Upper lobe of left lung (tissue), 6 donors: ENCODE data around the gene BLOC1S3. TPM values are rescaled to one million over a fixed set of nuclear protein-coding genes. Genes with fewer than 3 reads are reported as not detected.

ENCODE experiments used
- ATAC-seq, 2 donors: fragments of 200-7000 bp; cut with Tn5 transposase; one replicate each; pipeline ENCODE4 v1.9.1; 2022; ENCODE audit warnings: mild to moderate bottlenecking in 2 of 2, moderate library complexity in 2 of 2; ENCODE audit not compliant: low FRiP score in 2 of 2
- DNase-seq, 2 donors: peaks; one replicate each; pipeline ENCODE4 v3.0.0-alpha.2; 2019 to 2020
- H3K27ac ChIP-seq, 4 donors: fragments of 200-600 bp; sonication (generic); one replicate each; pipeline ENCODE4 v1.5.1; 2016 to 2019
- H3K27me3 ChIP-seq, 4 donors: fragments of 200-600 bp; sonication (generic); one replicate each; pipeline ENCODE4 v1.5.1; 2017 to 2019
- H3K36me3 ChIP-seq, 4 donors: fragments of 200-600 bp; sonication (generic); one replicate each; pipeline ENCODE4 v1.5.1; 2016 to 2019
- H3K4me1 ChIP-seq, 4 donors: fragments of 200-600 bp; sonication (generic); one replicate each; pipeline ENCODE4 v1.5.1; 2018 to 2019
- H3K4me3 ChIP-seq, 4 donors: fragments of 200-600 bp; sonication (generic); one replicate each; pipeline ENCODE4 v1.5.1; 2017 to 2019; ENCODE audit warnings: mild to moderate bottlenecking in 2 of 4, moderate library complexity in 1 of 4
- H3K9me3 ChIP-seq, 4 donors: fragments of 200-600 bp; sonication (generic); one replicate each; pipeline ENCODE4 v1.5.1; 2018 to 2019
- EP300 ChIP-seq, 4 donors: sonication (generic); formaldehyde crosslinking; IDR thresholded peaks; one replicate each; pipeline ENCODE4 v1.5.1; 2017; ENCODE audit warnings: antibody characterized with exemption in 4 of 4, control low read depth in 2 of 4
- POLR2A ChIP-seq, 4 donors: fragments of 450-650 bp; IDR thresholded peaks; one replicate each; pipeline ENCODE4 v1.5.1; 2016 to 2017; ENCODE audit warnings: antibody characterized with exemption in 4 of 4, mild to moderate bottlenecking in 2 of 4
- POLR2AphosphoS5 ChIP-seq, 2 donors: sonication (generic); formaldehyde crosslinking; IDR thresholded peaks; one replicate each; pipeline ENCODE4 v1.5.1; 2017; ENCODE audit warnings: antibody characterized with exemption in 2 of 2
- WGBS, 2 donors: methylation state at CpG; one replicate each; pipeline ENCODE4 v1.1.5; 2017 to 2018; 5-methylcytosine and 5-hydroxymethylcytosine counted together
- total RNA-seq, 6 donors: library from RNA; depleted of rRNA in 4 of 6; stranded (reverse); fragments of >200 nt in 4 of 6; gene quantifications; one replicate each; pipeline versions ENCODE4 v1.1.0 to v1.2.1, GENCODE V29; 2016 to 2021
- TF ChIP-seq, protein P1 (sequence below), 6 experiments: fragments of 450-650 bp in 4 of 6; fragments of 200-600 bp in 2 of 6; sonication (generic) in 2 of 6; IDR thresholded peaks; one replicate each; pipeline ENCODE4 v1.5.1; 2016 to 2019; ENCODE audit warnings: antibody characterized with exemption in 6 of 6
- donor health status: DM: no; HTN: no; CAD: no; lungs with moderate emphysema.
- donor health status: DM: no; HTN: yes; CAD: no; lungs with severe emphysema.

Gene BLOC1S3
- total RNA-seq, 6 donors from 2014 or later = 4.7 to 34.6 (median 18.6) TPM

DNA sequence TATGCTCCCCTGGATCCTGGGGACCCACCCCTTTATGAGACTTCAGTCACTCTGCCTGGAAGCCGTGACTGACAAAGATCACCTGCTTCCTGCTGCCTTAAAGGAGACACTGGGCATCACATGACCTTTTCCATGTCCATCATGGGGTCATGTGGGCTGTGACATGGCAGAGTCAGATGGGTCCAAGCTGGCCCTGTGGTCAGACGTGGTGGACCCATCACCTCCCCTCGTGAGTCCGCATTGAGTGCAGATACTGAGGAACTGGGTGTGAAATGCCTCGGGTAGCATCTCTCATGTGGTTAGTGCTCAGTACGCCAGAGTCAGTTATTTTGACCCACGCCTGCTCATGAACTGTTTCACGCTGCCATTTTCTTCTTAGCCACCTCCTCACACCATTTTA lies 44.9 kb upstream of the BLOC1S3 start:
- no peak overlapping the region for H3K4me3 ChIP-seq
- 89 to 96% methylated on average over 7 of the region's 8 CpGs for WGBS, 2 donors
- DNase-seq (no peak), ATAC-seq (no peak)
- no peaks in the 10 kb centered on the region for H3K9me3 ChIP-seq
- H3K36me3 ChIP-seq = peaks cover 0 to 4% (median 0%) of the 10 kb centered on the region in 4 donors
- TF ChIP-seq POLR2A (IDR thresholded peaks at IDR 0.05) (no peak), POLR2AphosphoS5 (IDR thresholded peaks at IDR 0.05) (no peak), EP300 (IDR thresholded peaks at IDR 0.05) (no peak)
- TF ChIP-seq, protein P1, sequence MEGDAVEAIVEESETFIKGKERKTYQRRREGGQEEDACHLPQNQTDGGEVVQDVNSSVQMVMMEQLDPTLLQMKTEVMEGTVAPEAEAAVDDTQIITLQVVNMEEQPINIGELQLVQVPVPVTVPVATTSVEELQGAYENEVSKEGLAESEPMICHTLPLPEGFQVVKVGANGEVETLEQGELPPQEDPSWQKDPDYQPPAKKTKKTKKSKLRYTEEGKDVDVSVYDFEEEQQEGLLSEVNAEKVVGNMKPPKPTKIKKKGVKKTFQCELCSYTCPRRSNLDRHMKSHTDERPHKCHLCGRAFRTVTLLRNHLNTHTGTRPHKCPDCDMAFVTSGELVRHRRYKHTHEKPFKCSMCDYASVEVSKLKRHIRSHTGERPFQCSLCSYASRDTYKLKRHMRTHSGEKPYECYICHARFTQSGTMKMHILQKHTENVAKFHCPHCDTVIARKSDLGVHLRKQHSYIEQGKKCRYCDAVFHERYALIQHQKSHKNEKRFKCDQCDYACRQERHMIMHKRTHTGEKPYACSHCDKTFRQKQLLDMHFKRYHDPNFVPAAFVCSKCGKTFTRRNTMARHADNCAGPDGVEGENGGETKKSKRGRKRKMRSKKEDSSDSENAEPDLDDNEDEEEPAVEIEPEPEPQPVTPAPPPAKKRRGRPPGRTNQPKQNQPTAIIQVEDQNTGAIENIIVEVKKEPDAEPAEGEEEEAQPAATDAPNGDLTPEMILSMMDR (IDR thresholded peaks at IDR 0.05) = no peak
- no peak overlapping the region for H3K27ac ChIP-seq
- H3K4me1 ChIP-seq = peaks cover 0 to 10% (median 5%) of the 10 kb centered on the region in 4 donors
- H3K27me3 ChIP-seq = no peaks in the 10 kb centered on the region

DNA sequence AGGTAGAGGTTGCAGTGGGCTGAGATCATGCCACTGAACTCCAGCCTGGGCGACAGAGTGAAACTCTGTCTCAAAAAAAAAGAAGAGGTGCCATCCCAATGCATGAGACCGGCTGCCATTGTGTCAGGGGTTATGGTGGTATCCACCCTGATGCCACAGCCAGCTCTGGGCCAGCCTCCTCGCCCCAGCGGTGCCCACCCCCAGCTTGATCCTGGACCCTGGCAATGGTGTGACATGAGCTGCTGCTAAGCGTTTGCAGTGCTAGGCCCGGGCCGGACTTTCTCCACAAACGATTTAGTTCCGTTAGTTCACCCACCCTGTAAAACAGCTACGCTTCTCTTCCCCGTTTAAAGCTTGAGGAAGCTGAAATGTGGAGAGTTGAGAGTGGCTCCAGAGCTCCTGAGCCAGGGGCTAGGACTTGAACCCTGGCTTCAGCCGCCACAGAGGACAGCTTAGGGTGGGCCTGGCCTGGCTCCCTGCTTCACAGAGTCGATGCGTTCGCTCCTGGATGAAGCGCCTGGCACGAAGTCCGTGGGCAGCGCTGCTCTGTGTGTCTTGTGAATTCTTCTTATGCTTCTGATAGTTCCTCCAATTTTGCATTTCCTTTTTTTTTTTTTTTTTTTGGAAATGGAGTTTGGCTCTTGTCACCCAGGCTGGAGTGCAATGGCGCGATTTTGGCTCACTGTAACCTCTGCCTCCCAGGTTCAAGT lies 43.3 kb upstream of the BLOC1S3 start:
- Histone ChIP-seq H3K27ac (no peak overlapping the region), H3K36me3 (peaks cover 0 to 2% (median under 1%) of the 10 kb centered on the region in 4 donors), H3K4me3 (no peak overlapping the region), H3K27me3 (no peaks in the 10 kb centered on the region), H3K4me1 (peaks cover 0 to 10% (median 5%) of the 10 kb centered on the region in 4 donors), H3K9me3 (no peaks in the 10 kb centered on the region)
- peak in 1 of 2 donors; percentile 53 for DNase-seq
- 94 to 97% methylated on average over 20 to 21 of the region's 21 CpGs for WGBS, 2 donors
- no peak for TF ChIP-seq POLR2A (IDR thresholded peaks at IDR 0.05)
- TF ChIP-seq EP300 (IDR thresholded peaks at IDR 0.05) = no peak
- ATAC-seq = no peak

DNA sequence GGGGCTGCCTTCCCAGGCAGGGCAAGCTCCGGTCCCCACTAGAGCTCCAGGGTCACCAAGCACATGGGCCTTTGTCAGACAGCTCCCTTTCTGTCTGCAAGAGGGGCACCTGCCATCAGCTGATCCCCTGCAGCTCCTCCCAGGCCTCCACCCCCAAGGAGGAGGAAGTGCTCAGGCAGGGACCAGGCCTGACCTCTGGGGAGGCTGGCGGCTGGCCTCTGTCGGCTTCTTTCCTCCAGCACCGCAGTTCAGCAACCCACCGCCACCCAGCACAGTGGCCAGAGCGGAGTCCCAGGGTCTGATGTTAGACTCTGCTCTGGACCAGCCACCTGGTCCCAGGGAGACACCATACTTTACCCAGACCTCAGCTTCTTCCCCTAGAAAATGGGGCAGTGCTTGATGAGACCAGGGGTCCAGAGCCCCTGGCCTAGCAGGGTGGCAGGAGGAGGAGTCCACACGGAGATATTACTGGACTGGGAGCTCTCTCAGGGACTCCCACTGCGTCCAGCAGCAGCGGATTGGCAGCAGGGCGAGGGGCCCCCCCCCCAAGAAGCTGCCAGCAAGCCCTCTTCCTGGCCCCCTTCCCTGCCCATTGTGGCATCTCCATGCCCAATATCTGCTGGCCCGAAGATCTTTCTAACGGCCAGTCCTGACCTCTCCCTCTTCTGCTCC lies 41.9 kb upstream of the BLOC1S3 start:
- 85% methylated on average over 11 to 12 of the region's 12 CpGs for WGBS, 2 donors
- peak in 1 of 2 donors; percentile 10 for ATAC-seq
- Histone ChIP-seq H3K27ac (peak overlapping the region in 1 of 4 donors; percentile 1), H3K4me1 (peaks cover 0 to 10% (median 5%) of the 10 kb centered on the region in 4 donors), H3K36me3 (peaks cover 4 to 15% (median 9%) of the 10 kb centered on the region in 4 donors), H3K27me3 (no peaks in the 10 kb centered on the region), H3K4me3 (no peak overlapping the region), H3K9me3 (no peaks in the 10 kb centered on the region)
- peak in 1 of 2 donors; percentile 35 for DNase-seq
- TF ChIP-seq POLR2A (IDR thresholded peaks at IDR 0.05) (no peak), POLR2AphosphoS5 (IDR thresholded peaks at IDR 0.05) (no peak), EP300 (IDR thresholded peaks at IDR 0.05) (no peak)

DNA sequence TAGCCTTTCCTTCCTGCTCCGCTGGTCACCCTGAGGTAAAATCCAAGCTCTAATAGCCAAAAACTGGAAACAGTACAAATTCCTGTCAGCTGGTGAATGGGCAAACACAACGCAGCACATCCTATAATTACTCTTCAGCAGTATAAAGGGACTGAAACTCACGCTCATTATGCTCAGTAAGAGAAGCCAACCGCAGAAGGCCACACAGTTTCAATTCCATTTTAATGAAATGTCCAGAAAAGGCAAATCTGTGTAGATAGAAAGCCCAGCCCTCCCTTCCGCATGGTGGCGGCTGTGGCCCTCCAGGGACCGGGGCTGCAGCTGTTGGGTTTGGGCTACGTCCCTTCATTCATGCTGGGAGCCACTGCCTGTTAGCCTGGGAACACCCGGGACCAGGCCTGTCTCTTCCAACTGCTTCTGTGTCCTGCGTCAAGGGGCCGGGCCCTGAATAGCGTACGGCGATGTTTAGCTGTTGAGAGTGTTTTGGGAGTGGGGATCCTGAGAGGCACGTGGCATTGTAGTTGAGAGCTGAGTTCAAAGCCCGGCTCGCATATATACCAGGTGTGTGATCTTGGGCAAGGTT lies 41.3 kb upstream of the BLOC1S3 start:
- Histone ChIP-seq H3K4me1 (peaks cover 0 to 10% (median 5%) of the 10 kb centered on the region in 4 donors), H3K9me3 (no peaks in the 10 kb centered on the region), H3K27me3 (no peaks in the 10 kb centered on the region), H3K27ac (peak overlapping the region in 1 of 4 donors; percentile 1), H3K36me3 (peaks cover 5 to 21% (median 15%) of the 10 kb centered on the region in 4 donors), H3K4me3 (no peak overlapping the region)
- no peak for ATAC-seq
- TF ChIP-seq EP300 (IDR thresholded peaks at IDR 0.05) = no peak
- TF ChIP-seq POLR2A (IDR thresholded peaks at IDR 0.05) = no peak
- 79 to 87% methylated on average over 16 to 17 of the region's 17 CpGs for WGBS, 2 donors
- peak in 1 of 2 donors; percentile 39 for DNase-seq

DNA sequence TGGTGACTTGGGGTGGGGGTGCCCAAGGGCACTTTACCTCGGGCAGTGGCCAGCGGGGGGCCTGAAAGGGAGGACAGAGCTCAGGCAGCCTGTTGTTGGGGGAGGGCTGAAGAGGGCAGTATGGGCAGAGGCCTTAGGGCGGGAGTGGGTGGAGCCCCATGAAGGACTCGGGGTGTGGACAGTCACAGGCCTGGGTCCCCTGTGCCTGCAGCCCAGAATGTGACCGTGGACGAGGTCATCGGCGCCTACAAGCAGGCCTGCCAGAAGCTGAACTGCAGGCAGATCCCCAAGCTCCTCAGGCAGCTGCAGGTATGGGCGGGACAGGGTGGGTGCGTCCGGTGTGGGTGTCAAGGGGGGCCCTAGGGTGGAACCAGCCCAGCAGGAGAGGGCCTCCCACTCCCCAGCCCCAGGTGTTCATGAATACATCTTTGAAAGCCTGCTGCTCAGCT lies 40.3 kb upstream of the BLOC1S3 start:
- DNase-seq (peak in 1 of 2 donors; percentile 39), ATAC-seq (no peak)
- WGBS, 2 donors = 90% methylated on average over 11 of the region's 11 CpGs
- H3K9me3 ChIP-seq = no peaks in the 10 kb centered on the region
- H3K36me3 ChIP-seq = peaks cover 5 to 32% (median 23%) of the 10 kb centered on the region in 4 donors
- H3K27me3 ChIP-seq = no peaks in the 10 kb centered on the region
- H3K4me3 ChIP-seq = no peak overlapping the region
- H3K4me1 ChIP-seq = peaks cover 0 to 10% (median 5%) of the 10 kb centered on the region in 4 donors
- TF ChIP-seq POLR2A (IDR thresholded peaks at IDR 0.05) (no peak), POLR2AphosphoS5 (IDR thresholded peaks at IDR 0.05) (no peak), EP300 (IDR thresholded peaks at IDR 0.05) (no peak)
- TF ChIP-seq, protein P1 (IDR thresholded peaks at IDR 0.05) = no peak
- no peak overlapping the region for H3K27ac ChIP-seq
